Measurements from ENCODE around the gene GNAI2. TPM values are rescaled to one million over a fixed set of nuclear protein-coding genes. Genes with fewer than 3 reads are reported as not detected.

GNAI2 gene
- total RNA-seq, 1 donor from 2014 or later: 225 TPM

GRCh38 chr3:50297384-50297775 lies 61.4 kb downstream of the GNAI2 start:
- Mint-ChIP-seq H3K4me3 (peak overlapping the region; percentile 99), H3K27ac (no peak overlapping the region), H3K4me1 (peaks cover 29% of the 10 kb centered on the region), H3K27me3 (no peaks in the 10 kb centered on the region), H3K9me3 (no peaks in the 10 kb centered on the region), H3K36me3 (ENCODE audit: low read depth) (peaks cover 2% of the 10 kb centered on the region)
- peak; percentile 59 for DNase-seq
- intact Hi-C loops (cut with micrococcal nuclease): loop anchor here (5.0 to 10.0 kb wide), 2 partner anchors 315 to 623 kb away; partner anchors contain the start of genes APEH and CISH

GRCh38 chr3:50297896-50298725 lies 62.1 kb downstream of the GNAI2 start:
- H3K4me3 Mint-ChIP-seq: peak overlapping the region; percentile 99
- no peaks in the 10 kb centered on the region for H3K27me3 Mint-ChIP-seq
- intact Hi-C loops (cut with micrococcal nuclease): loop anchor here (2.0 to 10.0 kb wide), 3 partner anchors 53 to 623 kb away; partner anchors contain the start of genes APEH, CISH, CYB561D2 and NPRL2
- H3K36me3 Mint-ChIP-seq (ENCODE audit: low read depth): peaks cover 2% of the 10 kb centered on the region
- no peaks in the 10 kb centered on the region for H3K9me3 Mint-ChIP-seq
- H3K27ac Mint-ChIP-seq: peak overlapping the region; percentile 98
- peaks cover 22% of the 10 kb centered on the region for H3K4me1 Mint-ChIP-seq
- DNase-seq: peak; percentile 73

- H3K27me3 Mint-ChIP-seq: no peaks in the 10 kb centered on the region
- no peaks in the 10 kb centered on the region for H3K9me3 Mint-ChIP-seq
- H3K4me3 Mint-ChIP-seq: peak within 1 kb of the TSS; percentile 99
- H3K4me1 Mint-ChIP-seq: peaks cover 22% of the 10 kb centered on the region
- intact Hi-C loops (cut with micrococcal nuclease): loop anchor here (1.0 to 10.0 kb wide), 6 partner anchors 22 to 624 kb away; partner anchors contain the start of genes APEH, CISH, CYB561D2 and NPRL2
- peaks cover 2% of the 10 kb centered on the region for H3K36me3 Mint-ChIP-seq (ENCODE audit: low read depth)
- peak within 1 kb of the TSS; percentile 98 for H3K27ac Mint-ChIP-seq
- DNase-seq: peak; percentile 100
Measured at GRCh38 chr3:50298836-50299637, 63.0 kb downstream of the GNAI2 start, which contains the start of the genes HYAL3 and NAA80. Gene HYAL3, minus strand, starts transcription at chr3:50299405. Its CDS starts 3,803 bp downstream, at chr3:50295602. Gene NAA80, minus strand, starts transcription at chr3:50299405. Its CDS starts 1,942 bp downstream, at chr3:50297463.

GRCh38 chr3:50299638-50299928 lies 63.6 kb downstream of the GNAI2 start:
- Mint-ChIP-seq H3K4me1 (peaks cover 22% of the 10 kb centered on the region), H3K36me3 (ENCODE audit: low read depth) (peaks cover 2% of the 10 kb centered on the region), H3K27me3 (no peaks in the 10 kb centered on the region), H3K9me3 (no peaks in the 10 kb centered on the region), H3K4me3 (peak overlapping the region; percentile 99), H3K27ac (peak overlapping the region; percentile 98)
- no peak for DNase-seq
- intact Hi-C loops (cut with micrococcal nuclease): loop anchor here (1.0 to 10.0 kb wide), 6 partner anchors 22 to 625 kb away; partner anchors contain the start of genes APEH, CISH, CYB561D2 and NPRL2

GRCh38 chr3:50299929-50300680 lies 64.1 kb downstream of the GNAI2 start:
- Mint-ChIP-seq H3K36me3 (ENCODE audit: low read depth) (peaks cover 2% of the 10 kb centered on the region), H3K9me3 (no peaks in the 10 kb centered on the region), H3K4me1 (peaks cover 22% of the 10 kb centered on the region), H3K27ac (peak overlapping the region; percentile 98), H3K27me3 (no peaks in the 10 kb centered on the region), H3K4me3 (peak overlapping the region; percentile 99)
- no peak for DNase-seq
- intact Hi-C loops (cut with micrococcal nuclease): loop anchor here (1.0 to 10.0 kb wide), 6 partner anchors 21 to 625 kb away; partner anchors contain the start of genes APEH, CISH, CYB561D2 and NPRL2

- Mint-ChIP-seq H3K36me3 (ENCODE audit: low read depth) (peaks cover 2% of the 10 kb centered on the region), H3K4me1 (peaks cover 22% of the 10 kb centered on the region), H3K4me3 (peak overlapping the region; percentile 99), H3K27ac (peak overlapping the region; percentile 98), H3K27me3 (no peaks in the 10 kb centered on the region), H3K9me3 (no peaks in the 10 kb centered on the region)
- no peak for DNase-seq
- intact Hi-C loops (cut with micrococcal nuclease): no loop called here
Measured at GRCh38 chr3:50300681-50301254, 64.8 kb downstream of the GNAI2 start.

GRCh38 chr3:50302095-50303012 lies 66.3 kb downstream of the GNAI2 start:
- no peaks in the 10 kb centered on the region for H3K27me3 Mint-ChIP-seq
- no peak overlapping the region for H3K4me3 Mint-ChIP-seq
- intact Hi-C loops (cut with micrococcal nuclease): no loop called here
- H3K27ac Mint-ChIP-seq: no peak overlapping the region
- no peak for DNase-seq
- no peaks in the 10 kb centered on the region for H3K36me3 Mint-ChIP-seq (ENCODE audit: low read depth)
- peaks cover 22% of the 10 kb centered on the region for H3K4me1 Mint-ChIP-seq
- H3K9me3 Mint-ChIP-seq: no peaks in the 10 kb centered on the region

GRCh38 chr3:50303013-50303815 lies 67.2 kb downstream of the GNAI2 start, which contains the start of gene HYAL1:
Gene HYAL1, minus strand, starts transcription at chr3:50303574. Its CDS starts 618 bp downstream, at chr3:50302956.
- intact Hi-C loops (cut with micrococcal nuclease): no loop called here

GRCh38 chr3:50304601-50305000 lies 68.6 kb downstream of the GNAI2 start:
- no peak overlapping the region for H3K4me3 Mint-ChIP-seq
- H3K27ac Mint-ChIP-seq: no peak overlapping the region
- H3K4me1 Mint-ChIP-seq: peaks cover 14% of the 10 kb centered on the region
- no peaks in the 10 kb centered on the region for H3K36me3 Mint-ChIP-seq (ENCODE audit: low read depth)
- intact Hi-C loops (cut with micrococcal nuclease): no loop called here
- H3K27me3 Mint-ChIP-seq: no peaks in the 10 kb centered on the region
- DNase-seq: no peak
- H3K9me3 Mint-ChIP-seq: no peaks in the 10 kb centered on the region

More at GRCh38 chr3:50303013-50303815, 67.2 kb downstream of the GNAI2 start, which contains the start of gene HYAL1:
- H3K4me3 Mint-ChIP-seq: no peak within 1 kb of the TSS
- H3K27ac Mint-ChIP-seq: no peak within 1 kb of the TSS
- DNase-seq: peak; percentile 57
- H3K27me3 Mint-ChIP-seq: no peaks in the 10 kb centered on the region
- H3K4me1 Mint-ChIP-seq: peaks cover 19% of the 10 kb centered on the region
- H3K9me3 Mint-ChIP-seq: no peaks in the 10 kb centered on the region
- no peaks in the 10 kb centered on the region for H3K36me3 Mint-ChIP-seq (ENCODE audit: low read depth)
